WTC11 (cell line): Measurements from ENCODE around the gene TNP2. TPM values are rescaled to one million over a fixed set of nuclear protein-coding genes. Genes with fewer than 3 reads are reported as not detected.

Experiments used
- ATF1 ChIP-seq: sonication (generic); formaldehyde crosslinking; IDR thresholded peaks from 2 replicates; pipeline ENCODE4 v1.8.1; 2023; ENCODE audit warnings: mild to moderate bottlenecking, moderate library complexity, missing genetic modification reagents
- FOXP1 ChIP-seq: sonication (generic); formaldehyde crosslinking; IDR thresholded peaks from 2 replicates; pipeline ENCODE4 v1.8.0; 2022; ENCODE audit warnings: missing genetic modification reagents, mild to moderate bottlenecking, moderate library complexity, borderline replicate concordance
- IRF2 ChIP-seq: sonication (generic); formaldehyde crosslinking; IDR thresholded peaks from 2 replicates; pipeline ENCODE4 v1.8.0; 2022; ENCODE audit warnings: low read depth, missing genetic modification reagents, borderline replicate concordance
- JAZF1 ChIP-seq: fragments of 250-450 bp; sonication (Bioruptor Pico); IDR thresholded peaks from 2 replicates; pipeline ENCODE4 v1.9.0; 2021; ENCODE audit warnings: moderate library complexity, mild to moderate bottlenecking, inconsistent platforms
- NFYB ChIP-seq: sonication (generic); formaldehyde crosslinking; conservative IDR thresholded peaks from 2 replicates; pipeline ENCODE4 v1.8.0; 2022; ENCODE audit warnings: low read depth, missing genetic modification reagents
- NR2C2 ChIP-seq: sonication (generic); formaldehyde crosslinking; IDR thresholded peaks from 2 replicates; pipeline ENCODE4 v1.8.0; 2022; ENCODE audit warnings: mild to moderate bottlenecking, missing genetic modification reagents
- RELA ChIP-seq: sonication (generic); formaldehyde crosslinking; IDR thresholded peaks from 2 replicates; pipeline ENCODE4 v1.8.1; 2022; ENCODE audit warnings: missing genetic modification reagents, mild to moderate bottlenecking, borderline replicate concordance
- SOX15 ChIP-seq: fragments of 250-450 bp; sonication (Bioruptor Pico); IDR thresholded peaks from 2 replicates; pipeline ENCODE4 v1.9.0; 2021; ENCODE audit warnings: mild to moderate bottlenecking
- ZNF232 ChIP-seq: sonication (generic); formaldehyde crosslinking; IDR thresholded peaks from 2 replicates; pipeline ENCODE4 v1.8.0; 2022; ENCODE audit warnings: mild to moderate bottlenecking, missing genetic modification reagents
- ZNF317 ChIP-seq: sonication (generic); formaldehyde crosslinking; IDR thresholded peaks from 2 replicates; pipeline ENCODE4 v1.8.1; 2023; ENCODE audit warnings: low read depth, mild to moderate bottlenecking, moderate library complexity, missing genetic modification reagents, borderline replicate concordance
- total RNA-seq: library from RNA; stranded (reverse); gene quantifications from 3 replicates; pipeline ENCODE4 v1.2.3, GENCODE V29; 2021
- TF ChIP-seq, protein P1 (sequence below): sonication (generic); formaldehyde crosslinking; IDR thresholded peaks from 2 replicates; pipeline ENCODE4 v1.8.0; 2023; ENCODE audit warnings: missing genetic modification reagents, mild to moderate bottlenecking, borderline replicate concordance
- TF ChIP-seq, protein P2 (sequence below): sonication (generic); formaldehyde crosslinking; IDR thresholded peaks from 2 replicates; pipeline ENCODE4 v1.8.1; 2022; ENCODE audit warnings: mild to moderate bottlenecking, moderate library complexity, missing genetic modification reagents
- TF ChIP-seq, protein P3 (sequence below): sonication (generic); formaldehyde crosslinking; IDR thresholded peaks from 2 replicates; pipeline ENCODE4 v1.8.1; 2022; ENCODE audit warnings: missing genetic modification reagents, borderline replicate concordance
- TF ChIP-seq, protein P4 (sequence below): sonication (generic); formaldehyde crosslinking; IDR thresholded peaks from 2 replicates; pipeline ENCODE4 v1.8.1; 2023; ENCODE audit warnings: mild to moderate bottlenecking, missing genetic modification reagents
- TF ChIP-seq, protein P5 (sequence below): sonication (generic); formaldehyde crosslinking; IDR thresholded peaks from 2 replicates; pipeline ENCODE4 v1.8.0; 2022; ENCODE audit warnings: mild to moderate bottlenecking, missing genetic modification reagents
- TF ChIP-seq, protein P6 (sequence below): fragments of 250-450 bp; sonication (Bioruptor Pico); conservative IDR thresholded peaks from 2 replicates; pipeline ENCODE4 v1.9.0; 2021; ENCODE audit warnings: mild to moderate bottlenecking
- TF ChIP-seq, protein P7 (sequence below): sonication (generic); formaldehyde crosslinking; IDR thresholded peaks from 2 replicates; pipeline ENCODE4 v1.8.1; 2023; ENCODE audit warnings: mild to moderate bottlenecking, missing genetic modification reagents, moderate library complexity
- TF ChIP-seq, protein P8 (sequence below): sonication (generic); formaldehyde crosslinking; IDR thresholded peaks from 2 replicates; pipeline ENCODE4 v1.8.1; 2023; ENCODE audit warnings: mild to moderate bottlenecking, missing genetic modification reagents
- TF ChIP-seq, protein P9 (sequence below): sonication (generic); formaldehyde crosslinking; IDR thresholded peaks from 2 replicates; pipeline ENCODE4 v1.8.0; 2022; ENCODE audit warnings: missing genetic modification reagents

The TNP2 gene
- total RNA-seq, 1 experiment from 2014 or later = not detected

DNA sequence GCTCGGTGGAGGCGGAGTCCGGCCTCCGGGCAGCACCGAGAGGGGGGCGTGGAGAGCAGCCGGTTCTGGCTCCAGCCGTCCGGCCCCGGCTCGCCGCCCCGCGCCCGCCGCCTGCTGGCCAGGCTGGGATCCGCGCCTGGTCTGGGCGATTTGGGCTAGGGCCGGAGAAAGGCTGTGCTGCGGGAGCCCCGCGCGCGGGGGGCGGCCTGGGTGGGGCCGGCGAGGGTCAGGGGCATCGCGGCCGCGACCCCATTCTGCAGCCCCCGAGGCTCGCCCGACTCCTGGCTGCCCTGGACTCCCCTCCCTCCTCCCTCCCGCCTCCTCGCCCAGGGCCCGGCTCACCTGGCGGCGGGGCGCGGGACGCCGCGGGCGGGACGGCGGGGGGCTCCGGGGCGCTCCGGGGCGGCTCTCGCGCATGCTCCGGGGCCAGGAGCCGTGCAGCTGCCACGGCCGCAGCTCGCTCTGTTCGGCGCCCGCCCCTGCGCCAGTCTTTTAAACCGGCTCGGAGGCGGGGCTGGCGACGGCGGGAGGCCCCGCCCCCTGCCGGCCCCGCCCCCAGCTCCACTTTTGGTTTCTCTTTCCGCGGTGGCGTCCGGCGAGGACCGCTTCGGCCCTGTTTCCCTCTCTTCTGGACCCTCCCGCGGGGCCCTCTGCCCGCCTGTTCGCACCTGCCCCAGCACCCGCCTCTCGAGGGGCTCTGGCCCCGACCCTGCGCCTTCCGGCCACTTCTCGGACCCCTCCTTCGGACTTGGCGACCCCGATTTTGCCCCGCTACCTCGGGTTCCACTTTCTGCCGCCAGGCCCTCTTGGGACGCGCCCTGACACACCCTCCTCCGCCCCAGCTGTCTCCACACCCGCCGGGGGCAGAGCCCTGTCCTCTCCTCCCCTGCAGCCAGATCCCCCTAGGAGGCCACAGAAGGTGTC, 13.1 kb downstream of the TNP2 start, which contains the start of gene SOCS1 (continued):
- TF ChIP-seq, protein P1, sequence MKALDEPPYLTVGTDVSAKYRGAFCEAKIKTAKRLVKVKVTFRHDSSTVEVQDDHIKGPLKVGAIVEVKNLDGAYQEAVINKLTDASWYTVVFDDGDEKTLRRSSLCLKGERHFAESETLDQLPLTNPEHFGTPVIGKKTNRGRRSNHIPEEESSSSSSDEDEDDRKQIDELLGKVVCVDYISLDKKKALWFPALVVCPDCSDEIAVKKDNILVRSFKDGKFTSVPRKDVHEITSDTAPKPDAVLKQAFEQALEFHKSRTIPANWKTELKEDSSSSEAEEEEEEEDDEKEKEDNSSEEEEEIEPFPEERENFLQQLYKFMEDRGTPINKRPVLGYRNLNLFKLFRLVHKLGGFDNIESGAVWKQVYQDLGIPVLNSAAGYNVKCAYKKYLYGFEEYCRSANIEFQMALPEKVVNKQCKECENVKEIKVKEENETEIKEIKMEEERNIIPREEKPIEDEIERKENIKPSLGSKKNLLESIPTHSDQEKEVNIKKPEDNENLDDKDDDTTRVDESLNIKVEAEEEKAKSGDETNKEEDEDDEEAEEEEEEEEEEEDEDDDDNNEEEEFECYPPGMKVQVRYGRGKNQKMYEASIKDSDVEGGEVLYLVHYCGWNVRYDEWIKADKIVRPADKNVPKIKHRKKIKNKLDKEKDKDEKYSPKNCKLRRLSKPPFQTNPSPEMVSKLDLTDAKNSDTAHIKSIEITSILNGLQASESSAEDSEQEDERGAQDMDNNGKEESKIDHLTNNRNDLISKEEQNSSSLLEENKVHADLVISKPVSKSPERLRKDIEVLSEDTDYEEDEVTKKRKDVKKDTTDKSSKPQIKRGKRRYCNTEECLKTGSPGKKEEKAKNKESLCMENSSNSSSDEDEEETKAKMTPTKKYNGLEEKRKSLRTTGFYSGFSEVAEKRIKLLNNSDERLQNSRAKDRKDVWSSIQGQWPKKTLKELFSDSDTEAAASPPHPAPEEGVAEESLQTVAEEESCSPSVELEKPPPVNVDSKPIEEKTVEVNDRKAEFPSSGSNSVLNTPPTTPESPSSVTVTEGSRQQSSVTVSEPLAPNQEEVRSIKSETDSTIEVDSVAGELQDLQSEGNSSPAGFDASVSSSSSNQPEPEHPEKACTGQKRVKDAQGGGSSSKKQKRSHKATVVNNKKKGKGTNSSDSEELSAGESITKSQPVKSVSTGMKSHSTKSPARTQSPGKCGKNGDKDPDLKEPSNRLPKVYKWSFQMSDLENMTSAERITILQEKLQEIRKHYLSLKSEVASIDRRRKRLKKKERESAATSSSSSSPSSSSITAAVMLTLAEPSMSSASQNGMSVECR = peak; percentile 60; the same call in 1 of the 2 replicates
- TF ChIP-seq ZNF317 (CRISPR knock-in tag) = no peak
- TF ChIP-seq, protein P2, sequence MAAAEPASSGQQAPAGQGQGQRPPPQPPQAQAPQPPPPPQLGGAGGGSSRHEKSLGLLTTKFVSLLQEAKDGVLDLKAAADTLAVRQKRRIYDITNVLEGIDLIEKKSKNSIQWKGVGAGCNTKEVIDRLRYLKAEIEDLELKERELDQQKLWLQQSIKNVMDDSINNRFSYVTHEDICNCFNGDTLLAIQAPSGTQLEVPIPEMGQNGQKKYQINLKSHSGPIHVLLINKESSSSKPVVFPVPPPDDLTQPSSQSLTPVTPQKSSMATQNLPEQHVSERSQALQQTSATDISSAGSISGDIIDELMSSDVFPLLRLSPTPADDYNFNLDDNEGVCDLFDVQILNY (CRISPR knock-in tag) = 0 out of 2 replicates have a peak, but pooled peaks have one; percentile 8
- no peak for TF ChIP-seq ATF1 (CRISPR knock-in tag)
- no peak for TF ChIP-seq ZNF232 (CRISPR knock-in tag)
- TF ChIP-seq, protein P3, sequence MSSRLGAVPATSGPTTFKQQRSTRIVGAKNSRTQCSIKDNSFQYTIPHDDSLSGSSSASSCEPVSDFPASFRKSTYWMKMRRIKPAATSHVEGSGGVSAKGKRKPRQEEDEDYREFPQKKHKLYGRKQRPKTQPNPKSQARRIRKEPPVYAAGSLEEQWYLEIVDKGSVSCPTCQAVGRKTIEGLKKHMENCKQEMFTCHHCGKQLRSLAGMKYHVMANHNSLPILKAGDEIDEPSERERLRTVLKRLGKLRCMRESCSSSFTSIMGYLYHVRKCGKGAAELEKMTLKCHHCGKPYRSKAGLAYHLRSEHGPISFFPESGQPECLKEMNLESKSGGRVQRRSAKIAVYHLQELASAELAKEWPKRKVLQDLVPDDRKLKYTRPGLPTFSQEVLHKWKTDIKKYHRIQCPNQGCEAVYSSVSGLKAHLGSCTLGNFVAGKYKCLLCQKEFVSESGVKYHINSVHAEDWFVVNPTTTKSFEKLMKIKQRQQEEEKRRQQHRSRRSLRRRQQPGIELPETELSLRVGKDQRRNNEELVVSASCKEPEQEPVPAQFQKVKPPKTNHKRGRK (CRISPR knock-in tag) = no peak
- TF ChIP-seq, protein P4, sequence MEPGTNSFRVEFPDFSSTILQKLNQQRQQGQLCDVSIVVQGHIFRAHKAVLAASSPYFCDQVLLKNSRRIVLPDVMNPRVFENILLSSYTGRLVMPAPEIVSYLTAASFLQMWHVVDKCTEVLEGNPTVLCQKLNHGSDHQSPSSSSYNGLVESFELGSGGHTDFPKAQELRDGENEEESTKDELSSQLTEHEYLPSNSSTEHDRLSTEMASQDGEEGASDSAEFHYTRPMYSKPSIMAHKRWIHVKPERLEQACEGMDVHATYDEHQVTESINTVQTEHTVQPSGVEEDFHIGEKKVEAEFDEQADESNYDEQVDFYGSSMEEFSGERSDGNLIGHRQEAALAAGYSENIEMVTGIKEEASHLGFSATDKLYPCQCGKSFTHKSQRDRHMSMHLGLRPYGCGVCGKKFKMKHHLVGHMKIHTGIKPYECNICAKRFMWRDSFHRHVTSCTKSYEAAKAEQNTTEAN (CRISPR knock-in tag) = no peak
- TF ChIP-seq JAZF1 (CRISPR knock-in tag) = no peak
- TF ChIP-seq, protein P5, sequence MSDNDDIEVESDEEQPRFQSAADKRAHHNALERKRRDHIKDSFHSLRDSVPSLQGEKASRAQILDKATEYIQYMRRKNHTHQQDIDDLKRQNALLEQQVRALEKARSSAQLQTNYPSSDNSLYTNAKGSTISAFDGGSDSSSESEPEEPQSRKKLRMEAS (CRISPR knock-in tag) = peak; percentile 60; the same call in 1 of the 2 replicates
- TF ChIP-seq, protein P6, sequence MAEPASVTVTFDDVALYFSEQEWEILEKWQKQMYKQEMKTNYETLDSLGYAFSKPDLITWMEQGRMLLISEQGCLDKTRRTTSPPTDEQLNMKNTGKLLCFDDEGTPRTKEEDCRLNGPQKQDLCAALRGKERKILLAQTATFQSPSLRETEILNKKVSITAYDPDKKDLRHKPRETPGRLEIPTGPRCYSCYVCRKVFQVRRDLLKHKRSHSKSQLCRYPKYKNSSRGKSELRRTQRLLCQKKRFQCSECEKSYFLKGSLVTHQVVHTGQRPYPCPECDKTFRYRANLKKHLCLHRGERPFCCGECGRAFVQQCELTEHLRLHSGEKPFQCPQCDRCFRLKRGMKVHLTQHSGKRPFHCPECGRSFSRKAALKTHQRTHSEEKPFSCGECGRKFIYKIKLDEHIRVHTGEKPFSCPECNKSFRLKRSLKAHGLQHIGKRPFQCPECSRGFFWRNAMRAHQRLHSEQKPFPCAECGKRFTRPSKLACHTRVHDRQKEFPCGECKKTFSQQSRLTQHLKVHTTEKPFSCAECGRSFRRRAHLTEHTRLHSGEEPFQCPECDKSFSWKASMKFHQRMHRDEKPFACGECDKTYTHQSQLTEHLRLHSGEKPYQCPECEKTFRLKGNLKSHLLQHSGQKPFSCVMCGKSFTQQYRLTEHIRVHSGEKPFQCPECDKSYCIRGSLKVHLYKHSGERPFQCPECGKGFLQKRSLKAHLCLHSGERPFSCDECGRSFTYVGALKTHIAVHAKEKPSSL (CRISPR knock-in tag) = no peak
- TF ChIP-seq, protein P7, sequence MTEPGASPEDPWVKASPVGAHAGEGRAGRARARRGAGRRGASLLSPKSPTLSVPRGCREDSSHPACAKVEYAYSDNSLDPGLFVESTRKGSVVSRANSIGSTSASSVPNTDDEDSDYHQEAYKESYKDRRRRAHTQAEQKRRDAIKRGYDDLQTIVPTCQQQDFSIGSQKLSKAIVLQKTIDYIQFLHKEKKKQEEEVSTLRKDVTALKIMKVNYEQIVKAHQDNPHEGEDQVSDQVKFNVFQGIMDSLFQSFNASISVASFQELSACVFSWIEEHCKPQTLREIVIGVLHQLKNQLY = no peak
- TF ChIP-seq FOXP1 = peak; percentile 71; the same call in 1 of the 2 replicates
- no peak for TF ChIP-seq RELA (CRISPR knock-in tag)
- TF ChIP-seq NFYB = no peak
- TF ChIP-seq, protein P8, sequence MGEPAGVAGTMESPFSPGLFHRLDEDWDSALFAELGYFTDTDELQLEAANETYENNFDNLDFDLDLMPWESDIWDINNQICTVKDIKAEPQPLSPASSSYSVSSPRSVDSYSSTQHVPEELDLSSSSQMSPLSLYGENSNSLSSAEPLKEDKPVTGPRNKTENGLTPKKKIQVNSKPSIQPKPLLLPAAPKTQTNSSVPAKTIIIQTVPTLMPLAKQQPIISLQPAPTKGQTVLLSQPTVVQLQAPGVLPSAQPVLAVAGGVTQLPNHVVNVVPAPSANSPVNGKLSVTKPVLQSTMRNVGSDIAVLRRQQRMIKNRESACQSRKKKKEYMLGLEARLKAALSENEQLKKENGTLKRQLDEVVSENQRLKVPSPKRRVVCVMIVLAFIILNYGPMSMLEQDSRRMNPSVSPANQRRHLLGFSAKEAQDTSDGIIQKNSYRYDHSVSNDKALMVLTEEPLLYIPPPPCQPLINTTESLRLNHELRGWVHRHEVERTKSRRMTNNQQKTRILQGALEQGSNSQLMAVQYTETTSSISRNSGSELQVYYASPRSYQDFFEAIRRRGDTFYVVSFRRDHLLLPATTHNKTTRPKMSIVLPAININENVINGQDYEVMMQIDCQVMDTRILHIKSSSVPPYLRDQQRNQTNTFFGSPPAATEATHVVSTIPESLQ (CRISPR knock-in tag) = no peak
- TF ChIP-seq, protein P9, sequence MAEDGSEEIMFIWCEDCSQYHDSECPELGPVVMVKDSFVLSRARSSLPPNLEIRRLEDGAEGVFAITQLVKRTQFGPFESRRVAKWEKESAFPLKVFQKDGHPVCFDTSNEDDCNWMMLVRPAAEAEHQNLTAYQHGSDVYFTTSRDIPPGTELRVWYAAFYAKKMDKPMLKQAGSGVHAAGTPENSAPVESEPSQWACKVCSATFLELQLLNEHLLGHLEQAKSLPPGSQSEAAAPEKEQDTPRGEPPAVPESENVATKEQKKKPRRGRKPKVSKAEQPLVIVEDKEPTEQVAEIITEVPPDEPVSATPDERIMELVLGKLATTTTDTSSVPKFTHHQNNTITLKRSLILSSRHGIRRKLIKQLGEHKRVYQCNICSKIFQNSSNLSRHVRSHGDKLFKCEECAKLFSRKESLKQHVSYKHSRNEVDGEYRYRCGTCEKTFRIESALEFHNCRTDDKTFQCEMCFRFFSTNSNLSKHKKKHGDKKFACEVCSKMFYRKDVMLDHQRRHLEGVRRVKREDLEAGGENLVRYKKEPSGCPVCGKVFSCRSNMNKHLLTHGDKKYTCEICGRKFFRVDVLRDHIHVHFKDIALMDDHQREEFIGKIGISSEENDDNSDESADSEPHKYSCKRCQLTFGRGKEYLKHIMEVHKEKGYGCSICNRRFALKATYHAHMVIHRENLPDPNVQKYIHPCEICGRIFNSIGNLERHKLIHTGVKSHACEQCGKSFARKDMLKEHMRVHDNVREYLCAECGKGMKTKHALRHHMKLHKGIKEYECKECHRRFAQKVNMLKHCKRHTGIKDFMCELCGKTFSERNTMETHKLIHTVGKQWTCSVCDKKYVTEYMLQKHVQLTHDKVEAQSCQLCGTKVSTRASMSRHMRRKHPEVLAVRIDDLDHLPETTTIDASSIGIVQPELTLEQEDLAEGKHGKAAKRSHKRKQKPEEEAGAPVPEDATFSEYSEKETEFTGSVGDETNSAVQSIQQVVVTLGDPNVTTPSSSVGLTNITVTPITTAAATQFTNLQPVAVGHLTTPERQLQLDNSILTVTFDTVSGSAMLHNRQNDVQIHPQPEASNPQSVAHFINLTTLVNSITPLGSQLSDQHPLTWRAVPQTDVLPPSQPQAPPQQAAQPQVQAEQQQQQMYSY = no peak
- TF ChIP-seq NR2C2 (CRISPR knock-in tag) = no peak
- no peak for TF ChIP-seq SOX15 (CRISPR knock-in tag)
- TF ChIP-seq IRF2 (CRISPR knock-in tag) = 0 out of 2 replicates have a peak, but pooled peaks have one; percentile 15
